Activated B cell treated with CpG ODN at 0.5 μM for 24 hours (primary cell): ENCODE results near the gene PGS1. TPM values are rescaled to one million over a fixed set of nuclear protein-coding genes. Genes with fewer than 3 reads are reported as not detected.

Experiments
- ATAC-seq: fragments of 200-7000 bp; cut with Tn5 transposase; one replicate; pipeline ENCODE4 v1.10.0; 2021; ENCODE audit warnings: low read depth, mild to moderate bottlenecking, moderate library complexity
- CTCF ChIA-PET: fragments of 350-600 bp; sonication (Branson Sonifier 250); formaldehyde crosslinking; loops from one replicate; lab custom pipeline; 2021; ENCODE audit warnings: antibody characterized with exemption; lab: Charles Lee
- POLR2A ChIA-PET: fragments of 350-600 bp; sonication (Branson Sonifier 250); formaldehyde crosslinking; loops from one replicate; lab custom pipeline; 2021; ENCODE audit warnings: antibody characterized with exemption; lab: Charles Lee
- DNase-seq: peaks from one replicate; pipeline ENCODE4 v3.0.0; 2022
- H3K27ac Mint-ChIP-seq: one replicate; pipeline ENCODE4 v1.8.0; 2020; ENCODE audit warnings: mixed read lengths
- H3K27me3 Mint-ChIP-seq: one replicate; pipeline ENCODE4 v1.8.0; 2021; ENCODE audit warnings: mixed read lengths
- H3K36me3 Mint-ChIP-seq: one replicate; pipeline ENCODE4 v1.8.0; 2021; ENCODE audit warnings: low read depth, mixed read lengths
- H3K4me1 Mint-ChIP-seq: one replicate; pipeline ENCODE4 v1.8.0; 2021; ENCODE audit warnings: mixed read lengths
- H3K4me3 Mint-ChIP-seq: one replicate; pipeline ENCODE4 v1.8.0; 2020; ENCODE audit warnings: mild to moderate bottlenecking, mixed read lengths
- H3K9me3 Mint-ChIP-seq: one replicate; pipeline ENCODE4 v1.8.0; 2020; ENCODE audit warnings: mixed read lengths
- intact Hi-C: fragments of 100-400 bp; cut with micrococcal nuclease; formaldehyde crosslinking; loops from one replicate; pipeline ENCODE4 v1.15.1; 2024
- total RNA-seq: library from RNA; stranded (reverse); gene quantifications from 2 replicates; pipeline ENCODE4 v1.2.3, GENCODE V29; 2022
- TF ChIP-seq, protein P1 (sequence below): fragments of 200-600 bp; IDR thresholded peaks from one replicate; pipeline ENCODE4 v1.8.0; 2022; ENCODE audit warnings: antibody characterized with exemption, mild to moderate bottlenecking

The PGS1 gene
- total RNA-seq, 1 donor from 2014 or later: 76.1 TPM

DNA sequence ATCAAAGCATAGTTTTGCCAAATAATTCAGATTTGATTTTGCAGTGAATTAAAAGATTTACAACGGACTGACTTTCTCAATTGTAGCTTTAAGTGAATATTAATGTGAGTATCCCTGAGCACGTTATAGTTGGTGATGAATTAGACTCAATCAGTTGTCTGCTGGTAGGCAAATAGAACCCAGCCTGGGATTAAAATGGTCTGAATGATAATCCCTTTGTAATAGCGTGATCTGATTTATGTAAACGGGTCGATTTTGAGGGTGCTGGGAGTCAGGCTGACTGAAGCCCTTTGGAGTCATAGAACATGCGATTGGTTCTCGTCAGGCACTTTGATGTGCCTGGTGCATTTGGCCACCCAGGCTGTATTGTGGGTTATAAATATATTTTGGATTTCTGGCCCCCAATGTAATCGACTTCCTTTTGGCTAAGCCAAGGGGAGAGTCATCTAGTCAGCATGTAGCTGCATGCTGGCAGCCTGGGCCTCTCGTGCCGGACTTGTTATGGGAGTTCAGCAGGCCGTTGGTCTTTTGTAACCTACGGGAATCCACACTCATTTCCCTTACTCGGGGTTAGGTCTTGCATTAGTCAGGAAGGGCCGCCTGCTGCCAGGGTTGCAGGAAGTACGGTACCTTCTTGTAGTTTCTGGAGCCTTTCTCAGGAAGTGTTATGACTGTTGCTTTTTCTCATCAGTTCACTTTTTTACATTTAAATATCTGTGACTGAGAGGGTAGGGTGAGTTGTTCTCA, 5.4 kb downstream of the PGS1 start:
- peaks cover 91% of the 10 kb centered on the region for H3K4me1 Mint-ChIP-seq
- peak; percentile 30 for ATAC-seq
- intact Hi-C loops: loop anchor here (1.0 kb wide), 1 partner anchor 47 kb away; no protein-coding TSS in a partner anchor
- H3K9me3 Mint-ChIP-seq: no peaks in the 10 kb centered on the region
- peak overlapping the region; percentile 84 for H3K27ac Mint-ChIP-seq
- ChIA-PET CTCF (interaction anchor here (0.9 kb wide), 1 partner anchor 23 kb away, joined by 3 read pairs; no protein-coding TSS in a partner anchor), POLR2A (interaction anchor here (0.6 to 1.0 kb wide), 4 partner anchors 28 to 506 kb away, joined by 3 to 4 read pairs (median 4); no protein-coding TSS in a partner anchor)
- peaks cover 17% of the 10 kb centered on the region for H3K36me3 Mint-ChIP-seq
- DNase-seq: no peak
- H3K4me3 Mint-ChIP-seq: peak overlapping the region; percentile 64
- TF ChIP-seq, protein P1, sequence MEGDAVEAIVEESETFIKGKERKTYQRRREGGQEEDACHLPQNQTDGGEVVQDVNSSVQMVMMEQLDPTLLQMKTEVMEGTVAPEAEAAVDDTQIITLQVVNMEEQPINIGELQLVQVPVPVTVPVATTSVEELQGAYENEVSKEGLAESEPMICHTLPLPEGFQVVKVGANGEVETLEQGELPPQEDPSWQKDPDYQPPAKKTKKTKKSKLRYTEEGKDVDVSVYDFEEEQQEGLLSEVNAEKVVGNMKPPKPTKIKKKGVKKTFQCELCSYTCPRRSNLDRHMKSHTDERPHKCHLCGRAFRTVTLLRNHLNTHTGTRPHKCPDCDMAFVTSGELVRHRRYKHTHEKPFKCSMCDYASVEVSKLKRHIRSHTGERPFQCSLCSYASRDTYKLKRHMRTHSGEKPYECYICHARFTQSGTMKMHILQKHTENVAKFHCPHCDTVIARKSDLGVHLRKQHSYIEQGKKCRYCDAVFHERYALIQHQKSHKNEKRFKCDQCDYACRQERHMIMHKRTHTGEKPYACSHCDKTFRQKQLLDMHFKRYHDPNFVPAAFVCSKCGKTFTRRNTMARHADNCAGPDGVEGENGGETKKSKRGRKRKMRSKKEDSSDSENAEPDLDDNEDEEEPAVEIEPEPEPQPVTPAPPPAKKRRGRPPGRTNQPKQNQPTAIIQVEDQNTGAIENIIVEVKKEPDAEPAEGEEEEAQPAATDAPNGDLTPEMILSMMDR: no peak
- no peaks in the 10 kb centered on the region for H3K27me3 Mint-ChIP-seq

DNA sequence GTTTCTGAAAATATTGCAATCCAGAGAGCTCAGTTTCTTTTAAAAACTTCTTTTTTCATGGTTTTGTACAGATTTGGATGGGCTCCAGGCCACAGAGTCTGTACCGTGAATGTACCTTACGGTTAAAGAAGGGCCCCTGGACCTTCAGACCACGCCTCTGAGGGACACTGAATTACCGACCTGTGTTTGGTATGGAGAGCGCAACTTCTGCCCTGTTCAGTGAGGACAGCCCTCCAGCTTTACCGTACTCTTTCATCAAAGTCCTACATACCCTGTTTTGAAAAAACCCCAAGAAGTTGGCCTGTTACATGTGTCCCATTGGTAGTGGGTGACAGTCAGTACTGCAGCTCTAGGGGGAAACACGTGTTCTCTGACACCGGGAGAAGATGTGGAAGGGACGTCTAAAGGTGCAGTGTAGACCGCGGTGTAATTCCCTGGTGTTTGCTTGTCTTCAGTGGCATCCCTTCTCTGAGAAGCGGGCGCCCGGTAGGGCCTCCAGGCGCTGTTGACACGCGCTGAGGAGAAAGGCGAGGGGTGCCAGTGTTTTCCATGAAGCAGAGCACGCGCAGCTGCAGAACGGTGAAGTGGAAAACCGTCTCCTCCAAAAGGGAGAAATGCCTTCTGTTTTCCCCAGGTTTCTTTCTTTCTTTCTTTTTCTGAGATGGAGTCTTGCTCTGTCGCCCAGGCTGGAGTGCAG, 6.2 kb downstream of the PGS1 start:
- no peaks in the 10 kb centered on the region for H3K9me3 Mint-ChIP-seq
- DNase-seq (no peak), ATAC-seq (no peak)
- TF ChIP-seq, protein P1: no peak
- POLR2A ChIA-PET: interaction anchor here (0.6 to 1.0 kb wide), 5 partner anchors 27 to 505 kb away, joined by 3 to 4 read pairs (median 3); no protein-coding TSS in a partner anchor
- CTCF ChIA-PET: interaction anchor here (0.9 kb wide), 1 partner anchor 24 kb away, joined by 3 read pairs; no protein-coding TSS in a partner anchor
- H3K36me3 Mint-ChIP-seq: peaks cover 17% of the 10 kb centered on the region
- peak overlapping the region; percentile 84 for H3K27ac Mint-ChIP-seq
- peaks cover 91% of the 10 kb centered on the region for H3K4me1 Mint-ChIP-seq
- intact Hi-C loops: loop anchor here (1.0 kb wide), 1 partner anchor 47 kb away; no protein-coding TSS in a partner anchor
- H3K4me3 Mint-ChIP-seq: peak overlapping the region; percentile 64
- H3K27me3 Mint-ChIP-seq: no peaks in the 10 kb centered on the region

DNA sequence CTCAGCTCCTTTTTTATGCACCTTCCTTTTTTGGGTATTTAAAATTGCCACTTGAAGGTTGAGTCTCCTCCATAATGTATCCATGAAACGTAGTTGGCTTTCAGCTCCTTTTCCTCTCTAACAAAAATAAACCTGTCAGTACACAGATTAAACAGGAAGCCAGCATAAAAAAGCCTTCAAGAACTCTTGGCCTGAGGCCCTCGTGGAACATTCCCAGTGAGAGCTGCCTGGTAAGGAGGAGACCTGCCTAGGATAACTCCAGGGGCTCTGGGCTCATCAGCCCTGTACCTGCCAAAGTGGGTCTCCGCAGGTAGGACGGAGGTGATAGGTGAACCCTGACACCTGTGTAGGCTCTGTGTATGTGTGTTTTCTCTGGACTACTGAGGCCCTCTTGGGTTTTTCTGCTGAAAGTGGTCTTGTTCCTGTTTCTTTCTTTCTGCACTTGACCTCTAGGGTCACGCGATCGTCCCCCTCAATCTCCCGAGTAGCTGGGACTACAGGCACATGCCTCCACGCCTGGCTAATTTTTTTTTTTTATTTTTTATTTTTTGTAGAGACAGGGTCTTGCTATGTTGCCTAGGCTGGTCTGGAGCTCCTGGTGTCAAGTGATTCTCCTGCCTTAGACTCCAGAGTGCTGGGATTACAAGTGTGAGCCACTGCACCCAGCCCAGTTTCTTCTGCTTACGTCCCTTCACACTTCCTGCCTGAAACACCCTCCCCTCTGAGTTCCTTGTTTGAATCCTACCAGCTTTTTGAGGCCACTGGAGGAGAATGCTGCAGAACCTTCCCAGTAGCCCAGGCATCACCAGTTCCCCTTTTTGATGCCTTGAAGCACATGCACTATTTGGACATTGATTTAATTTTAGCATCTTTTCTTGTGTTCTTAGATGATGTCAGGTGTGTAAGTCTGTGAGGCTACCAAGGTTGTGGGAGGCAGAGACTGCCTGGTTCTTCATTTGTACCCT, 9.8 kb downstream of the PGS1 start:
- DNase-seq (no peak), ATAC-seq (peak; percentile 61)
- H3K27ac Mint-ChIP-seq: peak overlapping the region; percentile 88
- peaks cover 14% of the 10 kb centered on the region for H3K36me3 Mint-ChIP-seq
- CTCF ChIA-PET: interaction anchor here (0.6 to 2.1 kb wide), 7 partner anchors 25 to 138 kb away, joined by 3 to 9 read pairs (median 4); no protein-coding TSS in a partner anchor
- POLR2A ChIA-PET: interaction anchor here (0.6 to 1.2 kb wide), 5 partner anchors 18 to 534 kb away, joined by 3 to 9 read pairs (median 3); no protein-coding TSS in a partner anchor
- peak overlapping the region; percentile 69 for H3K4me3 Mint-ChIP-seq
- no peaks in the 10 kb centered on the region for H3K9me3 Mint-ChIP-seq
- no peaks in the 10 kb centered on the region for H3K27me3 Mint-ChIP-seq
- intact Hi-C loops: no loop called here
- H3K4me1 Mint-ChIP-seq: peaks cover 83% of the 10 kb centered on the region
- TF ChIP-seq, protein P1: no peak

DNA sequence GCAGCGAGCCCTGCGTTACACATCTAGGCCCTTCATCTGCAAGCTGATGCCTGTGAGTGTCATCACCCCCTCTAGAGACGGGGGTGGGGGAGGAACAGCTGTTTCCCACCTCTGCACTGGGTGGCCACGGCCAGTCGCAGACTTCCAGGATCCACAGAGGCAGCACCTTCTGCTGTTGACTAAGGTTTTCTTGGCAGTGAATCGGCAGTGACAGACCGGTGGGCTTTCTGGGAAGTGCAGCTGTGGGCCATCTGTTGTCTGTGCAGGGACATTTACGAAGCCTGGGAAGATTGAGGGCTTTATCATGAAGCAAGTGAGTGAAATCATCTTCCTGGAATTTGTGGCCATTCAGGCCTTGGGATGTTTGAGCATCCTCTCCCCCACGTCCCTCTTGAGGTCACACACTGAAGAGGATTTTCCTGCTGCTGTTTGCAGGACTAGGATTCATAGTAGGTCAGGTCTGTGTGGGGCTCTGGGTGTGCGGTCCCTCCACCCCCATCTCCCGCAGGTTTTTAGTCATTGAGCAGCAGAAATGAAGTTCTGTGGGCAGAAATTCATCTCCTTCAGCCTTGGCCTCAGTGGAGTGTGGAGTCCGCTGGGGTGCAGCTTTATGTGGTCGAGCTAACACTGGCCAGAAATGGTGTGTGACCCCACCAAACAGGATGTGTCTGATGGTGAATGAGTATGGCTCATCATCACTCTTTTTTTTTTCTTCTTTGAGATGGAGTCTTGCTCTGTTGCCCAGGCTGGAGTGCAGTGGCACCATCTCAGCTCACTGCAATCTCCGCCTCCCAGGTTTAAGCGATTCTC, 12.0 kb downstream of the PGS1 start:
- ATAC-seq: no peak
- ChIA-PET POLR2A (no interaction called here), CTCF (interaction anchor here (1.0 to 1.5 kb wide), 2 partner anchors 29 to 78 kb away, joined by 3 to 4 read pairs; no protein-coding TSS in a partner anchor)
- Mint-ChIP-seq H3K4me1 (peaks cover 71% of the 10 kb centered on the region), H3K36me3 (peaks cover 31% of the 10 kb centered on the region), H3K27ac (peak overlapping the region; percentile 46), H3K27me3 (no peaks in the 10 kb centered on the region), H3K9me3 (no peaks in the 10 kb centered on the region), H3K4me3 (no peak overlapping the region)
- TF ChIP-seq, protein P1: no peak
- intact Hi-C loops: no loop called here
- no peak for DNase-seq
